GM19238 (cell line): ENCODE measurements around the gene BRSK2.

Experiments
- DNase-seq: peaks from one replicate; pipeline ENCODE4 v3.0.0; 2011; ENCODE audit warnings: low spot score; ENCODE audit not compliant: insufficient read length

BRSK2 gene

GRCh38 chr11:1480555-1481482 lies 91.1 kb downstream of the BRSK2 start:
- no peak for DNase-seq

- DNase-seq = no peak
Measured at GRCh38 chr11:1481483-1481825, 91.7 kb downstream of the BRSK2 start.

- no peak for DNase-seq
Measured at GRCh38 chr11:1481861-1482441, 92.2 kb downstream of the BRSK2 start.

GRCh38 chr11:1482581-1483444 lies 93.1 kb downstream of the BRSK2 start:
- no peak for DNase-seq

- no peak for DNase-seq
Measured at GRCh38 chr11:1483445-1483961, 93.8 kb downstream of the BRSK2 start.

GRCh38 chr11:1484061-1484671 lies 94.4 kb downstream of the BRSK2 start:
- no peak for DNase-seq

- DNase-seq = no peak
Measured at GRCh38 chr11:1484695-1485503, 95.2 kb downstream of the BRSK2 start.

GRCh38 chr11:1485504-1485885 lies 95.8 kb downstream of the BRSK2 start:
- DNase-seq = no peak

GRCh38 chr11:1486054-1486825 lies 96.5 kb downstream of the BRSK2 start, which contains the start of gene MOB2:
MOB2 (minus strand) TSS chr11:1486779; CDS start chr11:1486556, 223 bp downstream.
- no peak for DNase-seq

- no peak for DNase-seq
Measured at GRCh38 chr11:1487091-1487850, 97.5 kb downstream of the BRSK2 start.

GRCh38 chr11:1487851-1488574 lies 98.3 kb downstream of the BRSK2 start:
- no peak for DNase-seq

GRCh38 chr11:1488575-1489180 lies 98.9 kb downstream of the BRSK2 start:
- DNase-seq = no peak

GRCh38 chr11:1490651-1491050 lies 100.9 kb downstream of the BRSK2 start:
- no peak for DNase-seq

- no peak for DNase-seq
Measured at GRCh38 chr11:1491379-1491778, 101.6 kb downstream of the BRSK2 start.

- no peak for DNase-seq
Measured at GRCh38 chr11:1493650-1494244, 104.0 kb downstream of the BRSK2 start.

- no peak for DNase-seq
Measured at GRCh38 chr11:1494650-1495049, 104.9 kb downstream of the BRSK2 start.

GRCh38 chr11:1496091-1496760 lies 106.5 kb downstream of the BRSK2 start:
- no peak for DNase-seq
